Ovary (tissue), 9 donors: ENCODE results near the gene PRDX2. TPM values are rescaled to one million over a fixed set of nuclear protein-coding genes. Genes with fewer than 3 reads are reported as not detected.

ENCODE experiments used
- DNase-seq, 5 donors: peaks; one replicate each; pipeline ENCODE4 v3.0.0-alpha.2; 2019 to 2020
- H3K27ac ChIP-seq, 2 donors: fragments of 200-600 bp; one replicate each; pipeline versions ENCODE4 v1.5.1 to v1.8.0; 2019 to 2022
- H3K27me3 ChIP-seq: fragments of 200-600 bp; one replicate; pipeline ENCODE4 v1.8.0; 2022
- H3K36me3 ChIP-seq: fragments of 200-600 bp; sonication (generic); one replicate; pipeline ENCODE4 v1.5.1; 2019
- H3K4me1 ChIP-seq: one replicate; pipeline ENCODE4 v1.8.1; 2013; ENCODE audit warnings: mild to moderate bottlenecking, moderate library complexity; ENCODE audit not compliant: insufficient read depth
- H3K4me3 ChIP-seq: fragments of 200-600 bp; sonication (generic); one replicate; pipeline ENCODE4 v1.5.1; 2017
- H3K9me3 ChIP-seq, 2 donors: fragments of 200-600 bp in 1 of 2; sonication (generic) in 1 of 2; one replicate each; pipeline versions ENCODE4 v1.5.1 to v1.8.1; 2013 to 2019; ENCODE audit warnings: mild to moderate bottlenecking in 1 of 2, moderate library complexity in 1 of 2
- EP300 ChIP-seq: sonication (generic); formaldehyde crosslinking; IDR thresholded peaks from one replicate; pipeline ENCODE4 v1.6.1; 2017; ENCODE audit warnings: antibody characterized with exemption
- POLR2A ChIP-seq: fragments of 450-650 bp; IDR thresholded peaks from one replicate; pipeline ENCODE4 v1.6.1; 2017; ENCODE audit warnings: antibody characterized with exemption, mild to moderate bottlenecking, moderate library complexity
- WGBS, 3 donors: extraction: QIAGEN DNeasy Blood & Tissue Kit in 1 of 3; methylation state at CpG; one replicate each; pipeline versions ENCODE4 v1.1.5 to v1.1.7; 2013 to 2017; 5-methylcytosine and 5-hydroxymethylcytosine counted together
- intact Hi-C, 4 donors: fragments of 100-400 bp; cut with DNase I; formaldehyde crosslinking; loops; one replicate each; pipeline versions ENCODE4 v1.11.0 to v1.15.1; 2022 to 2023
- polyA plus RNA-seq, 2 donors: library from polyadenylated mRNA; stranded (reverse); fragments of 200-250 nt in 1 of 2; fragments of 350-450 nt in 1 of 2; fragmentation: Illumina TruSeq in 1 of 2; extraction: RNeasy Lipid Tissue Mini Kit (QIAGEN cat#74804) in 1 of 2; gene quantifications; one replicate each; pipeline ENCODE4 v1.2.3, GENCODE V29; 2013 to 2014
- total RNA-seq, 7 donors: library from RNA; depleted of rRNA in 2 of 7; stranded (reverse); fragments of >200 nt in 2 of 7; fragmentation: NEBNext Ultra II Directional in 3 of 7; extraction: Animal tissue kit (Norgen Biotek cat#: 25700) in 3 of 7; gene quantifications; one replicate each; pipeline versions ENCODE4 v1.1.0 to v1.2.4, GENCODE V29; 2016 to 2023
- TF ChIP-seq, protein P1 (sequence below), 3 donors: fragments of 450-650 bp in 2 of 3; fragments of 200-600 bp in 1 of 3; IDR thresholded peaks; one replicate each; pipeline versions ENCODE4 v1.5.1 to v1.8.0; 2016 to 2022; ENCODE audit warnings: antibody characterized with exemption in 3 of 3, mild to moderate bottlenecking in 1 of 3
- donor health status: DM: no; HTN: no; CAD: no; lungs with moderate emphysema.
- donor health status: DM: no; HTN: no; CAD: no.
- donor health status: Bipolar disorder and iron deficiency.
- donor health status: DM: yes; HTN: yes; CAD: no.
- donor health status: DM: no; HTN: no; CAD: no.
- donor health status: DM: yes; HTN: yes; CAD: no.

PRDX2 gene
- total and polyA plus RNA-seq, 9 donors, result 98.3 to 321 (median 237) TPM

DNA sequence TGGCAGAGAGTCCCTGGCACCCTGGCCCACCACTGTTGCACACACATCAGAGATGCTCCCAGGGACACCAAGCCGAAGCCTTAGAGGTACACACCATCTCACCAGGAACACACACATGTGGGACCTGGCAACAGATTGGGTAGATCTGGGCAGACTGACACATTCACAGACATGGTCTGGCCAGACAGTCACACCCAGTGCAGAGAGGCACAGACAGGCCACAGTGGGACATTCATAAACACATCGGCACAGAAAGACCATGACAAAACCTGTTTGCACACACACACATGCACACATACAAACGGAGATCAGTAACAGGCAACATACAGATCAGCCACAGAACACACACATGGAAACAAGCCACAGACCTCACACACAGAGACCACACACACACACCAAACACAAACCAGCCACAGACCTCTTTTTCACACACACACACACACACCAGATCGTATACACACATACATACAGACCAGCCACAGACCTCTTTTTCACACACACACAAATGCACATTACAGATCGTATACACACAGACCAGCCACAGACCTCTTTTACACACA is 16.6 kb downstream of the PRDX2 start:
- TF ChIP-seq, protein P1, sequence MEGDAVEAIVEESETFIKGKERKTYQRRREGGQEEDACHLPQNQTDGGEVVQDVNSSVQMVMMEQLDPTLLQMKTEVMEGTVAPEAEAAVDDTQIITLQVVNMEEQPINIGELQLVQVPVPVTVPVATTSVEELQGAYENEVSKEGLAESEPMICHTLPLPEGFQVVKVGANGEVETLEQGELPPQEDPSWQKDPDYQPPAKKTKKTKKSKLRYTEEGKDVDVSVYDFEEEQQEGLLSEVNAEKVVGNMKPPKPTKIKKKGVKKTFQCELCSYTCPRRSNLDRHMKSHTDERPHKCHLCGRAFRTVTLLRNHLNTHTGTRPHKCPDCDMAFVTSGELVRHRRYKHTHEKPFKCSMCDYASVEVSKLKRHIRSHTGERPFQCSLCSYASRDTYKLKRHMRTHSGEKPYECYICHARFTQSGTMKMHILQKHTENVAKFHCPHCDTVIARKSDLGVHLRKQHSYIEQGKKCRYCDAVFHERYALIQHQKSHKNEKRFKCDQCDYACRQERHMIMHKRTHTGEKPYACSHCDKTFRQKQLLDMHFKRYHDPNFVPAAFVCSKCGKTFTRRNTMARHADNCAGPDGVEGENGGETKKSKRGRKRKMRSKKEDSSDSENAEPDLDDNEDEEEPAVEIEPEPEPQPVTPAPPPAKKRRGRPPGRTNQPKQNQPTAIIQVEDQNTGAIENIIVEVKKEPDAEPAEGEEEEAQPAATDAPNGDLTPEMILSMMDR (IDR thresholded peaks at IDR 0.05), result no peak
- TF ChIP-seq POLR2A (no peak), EP300 (no peak)
- H3K27me3 ChIP-seq, result no peaks in the 10 kb centered on the region
- 43 to 54% (median 49%) methylated on average over 5 of the region's 5 CpGs for WGBS, 3 donors
- H3K9me3 ChIP-seq, result no peaks in the 10 kb centered on the region
- H3K4me3 ChIP-seq, result no peak overlapping the region
- H3K36me3 ChIP-seq, result no peaks in the 10 kb centered on the region
- intact Hi-C loops, result loop anchor here in 1 of 4 donors (10.0 kb wide), 1 partner anchor 1060 kb away; no protein-coding TSS in a partner anchor
- peak overlapping the region in 1 of 2 donors; percentile 99 for H3K27ac ChIP-seq
- H3K4me1 ChIP-seq, result peaks cover 16% of the 10 kb centered on the region
- DNase-seq, result no peak

DNA sequence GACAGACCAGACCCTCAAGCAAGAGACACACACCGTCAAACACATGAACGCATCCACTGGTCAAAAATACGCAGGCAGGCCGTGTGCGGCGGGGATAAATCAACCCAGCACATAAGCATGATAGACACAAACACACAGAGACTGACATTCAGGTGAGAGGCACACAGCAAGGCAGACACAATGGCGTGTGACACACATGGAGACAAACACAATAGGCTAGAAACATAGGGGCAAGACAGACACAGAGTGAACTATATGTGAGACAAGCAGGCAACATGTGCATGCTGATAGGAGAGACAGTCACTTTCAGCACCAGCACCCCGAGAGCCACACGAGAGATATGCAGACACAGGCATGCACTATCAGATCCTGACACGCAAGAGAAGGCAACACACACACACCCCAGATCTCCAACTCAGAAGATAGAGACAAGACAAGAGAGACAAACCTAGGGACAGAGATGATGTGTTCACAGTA is 17.2 kb downstream of the PRDX2 start:
- DNase-seq, result no peak
- H3K36me3 ChIP-seq, result no peaks in the 10 kb centered on the region
- TF ChIP-seq, protein P1 (IDR thresholded peaks at IDR 0.05), result no peak
- no peak for TF ChIP-seq POLR2A
- TF ChIP-seq EP300, result no peak
- intact Hi-C loops, result loop anchor here in 1 of 4 donors (10.0 kb wide), 1 partner anchor 1060 kb away; no protein-coding TSS in a partner anchor
- H3K4me3 ChIP-seq, result no peak overlapping the region
- WGBS, 3 donors, result 71 to 78% (median 75%) methylated on average over 10 of the region's 10 CpGs
- H3K4me1 ChIP-seq, result peaks cover 19% of the 10 kb centered on the region
- H3K27me3 ChIP-seq, result no peaks in the 10 kb centered on the region
- peak overlapping the region; percentile 64 to 99 for H3K27ac ChIP-seq
- H3K9me3 ChIP-seq, result no peaks in the 10 kb centered on the region

DNA sequence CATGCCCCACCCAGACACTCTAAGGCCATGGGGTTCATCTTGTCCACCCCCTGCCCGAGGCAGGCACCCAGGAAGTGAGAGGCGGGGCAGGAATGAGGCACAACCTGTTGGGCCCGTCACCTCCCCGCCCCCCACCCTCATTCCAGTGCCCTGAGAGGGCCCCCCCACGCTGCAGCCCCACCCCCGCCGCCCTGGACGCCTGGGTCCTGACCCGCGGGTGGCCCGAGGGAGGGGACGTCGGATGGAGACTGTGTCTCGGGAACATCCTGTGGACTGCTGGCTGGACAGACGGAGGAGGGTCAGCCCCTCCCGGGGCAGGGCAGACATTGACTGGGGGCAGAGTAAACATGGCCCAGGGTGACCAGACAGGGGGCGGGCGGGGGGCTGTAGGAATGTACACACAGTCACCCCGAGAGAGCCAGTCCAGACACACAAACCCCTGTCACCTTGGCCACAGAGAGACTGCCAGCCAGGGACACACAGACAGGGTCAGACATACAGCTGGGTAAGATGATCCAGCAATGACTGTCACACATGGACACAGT is 17.7 kb downstream of the PRDX2 start:
- H3K27me3 ChIP-seq, result no peaks in the 10 kb centered on the region
- TF ChIP-seq, protein P1 (IDR thresholded peaks at IDR 0.05), result no peak
- TF ChIP-seq POLR2A, result no peak
- no peak for TF ChIP-seq EP300
- H3K4me1 ChIP-seq, result peaks cover 21% of the 10 kb centered on the region
- H3K27ac ChIP-seq, result peak overlapping the region; percentile 64 to 99
- peak in 4 of 5 donors; percentile 26 to 66 (median 56) for DNase-seq
- intact Hi-C loops, result loop anchor here in 1 of 4 donors (10.0 kb wide), 1 partner anchor 1061 kb away; no protein-coding TSS in a partner anchor
- no peak overlapping the region for H3K4me3 ChIP-seq
- no peaks in the 10 kb centered on the region for H3K9me3 ChIP-seq
- H3K36me3 ChIP-seq, result no peaks in the 10 kb centered on the region
- WGBS, 3 donors, result 21 to 26% (median 21%) methylated on average over 15 to 19 of the region's 19 CpGs

DNA sequence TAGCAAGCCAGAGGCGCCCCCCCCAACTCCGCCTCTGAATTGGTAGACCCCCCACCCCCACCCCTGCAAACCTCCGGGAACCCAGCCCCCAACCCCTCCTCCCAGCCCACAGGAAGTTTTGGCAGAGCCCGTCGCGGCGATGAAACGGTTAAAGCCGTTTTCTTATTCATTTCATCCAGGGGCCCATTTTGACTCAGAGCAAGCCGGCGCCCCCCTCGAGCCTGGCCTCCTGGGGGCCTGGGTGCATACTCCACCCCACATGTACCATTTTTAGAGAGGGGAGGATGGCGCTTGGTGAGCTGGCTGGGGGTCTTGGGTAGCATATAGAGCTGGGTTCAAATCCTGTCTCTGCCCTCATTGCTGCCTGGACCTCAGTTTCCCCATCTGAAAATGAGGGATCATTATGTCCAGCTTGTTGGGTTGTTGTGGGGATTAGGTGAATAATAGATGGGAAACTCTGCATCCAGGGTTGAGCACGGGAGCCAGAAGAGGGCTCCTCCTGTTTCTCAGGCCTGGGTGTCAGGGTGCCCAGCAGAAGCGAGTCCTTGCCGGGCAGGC is 18.2 kb downstream of the PRDX2 start:
- Histone ChIP-seq H3K36me3 (no peaks in the 10 kb centered on the region), H3K27ac (peak overlapping the region; percentile 64 to 99), H3K4me1 (peaks cover 20% of the 10 kb centered on the region), H3K4me3 (peak overlapping the region; percentile 46), H3K9me3 (no peaks in the 10 kb centered on the region), H3K27me3 (no peaks in the 10 kb centered on the region)
- WGBS, 3 donors, result 9 to 16% (median 11%) methylated on average over 14 to 16 of the region's 16 CpGs
- intact Hi-C loops, result loop anchor here in 1 of 4 donors (10.0 kb wide), 1 partner anchor 1061 kb away; no protein-coding TSS in a partner anchor
- TF ChIP-seq EP300 (no peak), POLR2A (no peak)
- TF ChIP-seq, protein P1 (IDR thresholded peaks at IDR 0.05), result no peak
- DNase-seq, result no peak
